ENCODE measurements around the gene ZNF521.

ZNF521 gene

DNA sequence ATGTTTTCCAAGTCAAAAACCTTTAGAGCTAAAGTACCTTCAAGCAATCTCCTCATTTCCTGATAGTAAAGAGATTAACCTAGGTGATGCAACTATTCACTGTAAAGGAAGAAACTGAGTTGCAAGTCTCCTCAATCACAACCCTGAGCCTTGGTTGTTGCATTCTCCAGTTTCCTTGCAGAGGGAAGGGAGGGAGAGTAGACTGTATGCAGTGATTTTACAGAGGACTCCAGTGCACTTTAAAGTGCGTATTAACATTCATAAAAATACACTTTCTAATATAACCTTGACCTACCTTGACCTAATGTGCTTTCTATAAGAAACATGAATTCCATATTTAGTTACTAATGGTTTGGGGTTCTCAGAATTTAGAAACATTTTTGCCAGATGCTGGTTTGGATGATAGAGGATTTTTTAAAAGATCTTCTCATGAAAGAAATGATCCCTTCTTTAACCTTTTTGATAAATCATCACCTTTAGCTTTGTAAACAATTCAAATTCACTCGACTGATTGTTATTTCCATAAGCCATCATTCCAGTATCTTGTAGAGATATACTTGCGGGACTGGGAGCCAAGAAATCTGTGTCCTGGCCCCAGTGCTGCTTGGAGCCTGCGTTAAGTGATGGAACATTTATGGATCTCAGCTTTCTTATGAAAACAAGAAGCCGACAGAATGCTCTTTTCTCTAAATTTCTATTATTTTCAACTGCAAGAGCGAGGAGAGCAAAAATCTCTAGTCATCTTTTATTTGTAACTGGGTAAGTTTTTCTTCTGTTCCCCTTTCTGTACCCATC lies 228.3 kb downstream of the ZNF521 start:
- DNase-seq (ENCODE audit: low read depth) = no peak

DNA sequence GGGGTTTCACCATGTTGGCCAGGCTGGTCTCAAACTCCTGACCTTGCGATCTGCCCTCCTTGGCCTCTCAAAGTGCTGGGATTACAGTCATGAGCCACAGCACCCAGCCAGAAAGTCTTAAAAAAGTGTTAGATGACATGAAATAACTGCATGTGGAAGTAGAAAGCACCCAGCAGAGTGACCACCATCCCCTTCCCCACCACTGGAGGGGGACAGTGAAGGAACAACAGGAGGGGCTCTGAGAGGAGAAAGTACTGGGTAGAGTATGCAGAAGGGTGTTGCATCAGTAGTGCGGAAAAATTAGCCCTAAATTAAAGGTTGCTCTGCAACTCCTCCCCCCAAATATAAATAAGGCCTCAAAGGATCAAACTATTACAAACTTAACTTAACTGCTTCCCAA lies 230.5 kb downstream of the ZNF521 start:
- DNase-seq (ENCODE audit: low read depth) = no peak

DNA sequence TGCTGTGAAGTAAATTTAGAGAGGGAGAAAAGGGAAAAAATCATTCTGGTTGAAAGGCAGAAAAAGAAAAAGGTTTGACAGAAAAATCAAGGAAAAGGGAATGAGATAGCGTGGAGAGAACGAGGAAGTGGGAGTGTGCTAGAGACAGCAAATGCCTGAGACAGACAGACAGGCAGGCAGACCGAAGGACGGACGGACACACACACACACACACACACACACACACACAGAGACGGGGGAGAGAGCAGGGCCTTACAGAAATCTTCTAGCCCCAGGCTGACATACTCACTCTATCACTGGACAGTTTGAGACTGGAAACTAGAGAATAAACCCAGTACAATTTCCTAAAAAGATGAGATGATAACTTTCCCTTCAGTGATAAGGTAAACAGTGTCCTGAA lies 238.4 kb downstream of the ZNF521 start:
- DNase-seq (ENCODE audit: low read depth) = no peak

DNA sequence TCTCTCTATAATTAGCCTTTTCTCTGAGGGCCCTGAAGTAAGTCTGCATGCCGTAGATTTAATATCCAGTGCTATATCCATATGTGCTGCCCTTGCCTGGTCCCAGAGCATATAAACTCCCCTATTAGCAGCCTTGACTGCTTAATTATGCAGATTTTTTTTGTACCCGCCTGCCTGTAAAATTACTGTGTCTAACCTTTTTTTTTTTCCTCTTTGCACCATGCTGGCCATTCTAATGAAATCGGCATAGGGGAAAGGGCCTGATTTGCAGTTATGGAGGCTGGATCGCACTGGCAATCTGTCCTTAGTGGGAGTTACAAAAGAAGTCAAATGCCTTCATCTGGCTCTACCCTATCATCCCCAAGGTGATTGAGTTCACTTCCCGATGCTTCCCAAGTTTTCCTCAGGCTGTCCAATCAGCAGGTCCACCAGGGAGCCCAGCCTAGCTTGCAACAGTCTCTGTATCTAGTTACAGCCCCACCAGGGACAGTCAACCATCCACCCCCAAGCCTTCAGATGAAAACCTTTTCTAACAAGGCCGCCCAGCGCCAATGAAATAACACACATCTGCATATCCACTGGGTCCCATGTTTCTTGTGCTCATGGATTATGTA lies 239.0 kb downstream of the ZNF521 start:
- no peak for DNase-seq (ENCODE audit: low read depth)

DNA sequence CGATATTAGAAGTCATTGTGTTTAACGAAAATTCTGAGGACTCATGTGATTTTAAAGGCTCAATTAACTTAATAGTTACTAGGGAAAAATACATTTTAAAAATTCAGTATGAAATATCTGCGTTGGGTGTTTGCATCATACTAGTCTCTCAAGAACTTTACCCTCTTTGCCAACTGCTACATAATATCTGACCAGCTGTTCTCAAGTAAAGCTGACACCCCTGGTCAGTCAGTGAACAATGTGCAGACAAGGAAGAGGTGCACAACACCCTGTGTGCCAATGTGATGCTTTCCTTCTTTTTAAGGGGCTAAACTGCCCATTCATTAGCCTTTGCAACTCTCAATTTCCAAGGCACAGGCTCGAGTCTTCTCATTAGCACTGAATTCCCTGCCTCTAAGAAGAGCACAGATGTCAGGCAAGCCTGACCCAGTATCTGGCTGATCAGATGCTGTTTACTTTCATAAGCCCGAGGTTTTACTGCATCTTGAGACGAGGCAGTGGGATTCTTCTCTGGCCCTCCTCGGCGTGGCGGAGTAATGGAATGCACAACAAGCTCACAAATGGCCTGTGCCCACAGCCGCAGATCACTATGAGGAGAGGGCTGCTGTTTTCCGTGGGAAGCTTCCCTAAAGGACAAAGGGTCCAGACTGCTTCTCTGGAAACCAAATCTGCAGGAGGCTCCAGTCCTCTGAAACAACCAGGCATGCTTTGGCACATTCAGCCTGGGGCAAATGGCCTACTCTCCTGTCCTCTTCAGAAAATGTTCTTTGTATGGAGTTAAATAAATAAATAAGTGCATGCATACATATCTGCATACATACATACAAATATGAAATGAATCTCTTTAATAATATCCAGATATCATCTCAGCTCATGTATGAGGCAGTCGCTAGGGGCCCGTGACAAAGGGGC lies 240.3 kb downstream of the ZNF521 start:
- no peak for DNase-seq (ENCODE audit: low read depth)

DNA sequence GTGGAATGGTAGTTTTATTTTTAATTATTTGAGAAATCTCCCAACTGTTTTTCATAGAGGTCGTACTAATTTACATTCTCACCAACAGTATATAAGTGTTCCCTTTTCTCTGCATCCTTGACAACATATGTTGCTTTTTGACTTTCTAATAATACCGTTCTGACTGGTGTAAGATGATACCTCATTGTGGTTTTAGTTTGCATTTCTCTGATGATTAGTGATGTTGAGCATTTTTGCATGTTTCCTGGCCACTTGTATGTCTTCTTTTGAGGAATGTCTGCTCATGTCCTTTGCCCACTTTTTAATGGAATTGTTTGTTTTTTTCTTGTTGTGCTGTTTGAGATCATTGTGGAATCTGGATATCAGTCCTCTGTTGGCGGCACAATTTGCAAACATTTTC lies 242.5 kb downstream of the ZNF521 start:
- DNase-seq (ENCODE audit: low read depth) = no peak

DNA sequence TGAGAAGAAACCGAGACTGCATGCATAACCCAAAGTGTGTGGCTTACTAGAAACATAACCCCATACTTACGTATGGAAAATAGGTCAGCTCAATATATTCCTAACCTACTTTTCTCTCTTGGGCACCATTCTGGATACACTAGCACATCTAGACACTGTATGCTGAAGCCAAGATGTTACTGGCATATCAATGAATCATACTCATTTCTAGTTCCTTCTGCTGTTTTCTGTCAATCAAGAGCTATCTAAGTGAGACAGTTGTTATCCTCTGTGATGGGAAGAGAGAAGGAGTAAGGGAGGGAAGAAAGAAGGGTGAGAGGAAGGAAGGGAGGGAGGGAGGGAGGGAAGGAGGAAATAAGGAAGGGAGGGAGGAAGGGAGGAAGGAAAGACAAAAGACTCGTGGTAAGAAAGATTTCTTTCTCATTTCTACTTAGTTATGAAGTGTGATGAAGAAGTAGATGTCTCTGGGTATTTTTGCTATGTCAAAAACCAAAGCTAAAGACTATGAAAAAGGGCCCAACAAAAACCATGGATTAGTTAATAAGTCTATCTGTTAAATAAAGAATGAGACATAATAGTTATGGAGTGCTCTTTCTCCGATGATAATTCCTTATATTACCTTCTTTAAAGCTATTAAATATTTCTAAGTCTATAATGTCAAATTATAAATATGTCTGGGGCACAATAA lies 248.4 kb downstream of the ZNF521 start:
- no peak for DNase-seq (ENCODE audit: low read depth)

DNA sequence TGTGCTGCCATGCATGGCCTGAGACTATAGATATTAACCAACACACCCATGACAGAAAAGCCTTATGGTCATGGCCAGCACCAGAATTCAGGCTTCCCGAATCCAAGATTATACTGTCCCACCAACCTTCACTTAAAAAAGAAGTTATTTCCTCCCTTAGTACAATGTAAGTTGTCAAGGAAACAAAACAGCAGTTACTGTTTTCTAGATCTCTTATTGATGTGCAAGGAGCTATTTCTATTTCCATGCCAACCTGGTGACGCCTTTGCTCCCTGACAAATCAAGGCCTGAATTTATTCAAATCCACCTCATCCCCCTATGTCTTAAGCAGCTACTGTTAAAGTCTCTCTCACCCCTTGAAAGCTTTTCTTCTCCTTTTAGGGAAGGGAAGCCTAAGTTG lies 249.3 kb downstream of the ZNF521 start:
- no peak for DNase-seq (ENCODE audit: low read depth)

DNA sequence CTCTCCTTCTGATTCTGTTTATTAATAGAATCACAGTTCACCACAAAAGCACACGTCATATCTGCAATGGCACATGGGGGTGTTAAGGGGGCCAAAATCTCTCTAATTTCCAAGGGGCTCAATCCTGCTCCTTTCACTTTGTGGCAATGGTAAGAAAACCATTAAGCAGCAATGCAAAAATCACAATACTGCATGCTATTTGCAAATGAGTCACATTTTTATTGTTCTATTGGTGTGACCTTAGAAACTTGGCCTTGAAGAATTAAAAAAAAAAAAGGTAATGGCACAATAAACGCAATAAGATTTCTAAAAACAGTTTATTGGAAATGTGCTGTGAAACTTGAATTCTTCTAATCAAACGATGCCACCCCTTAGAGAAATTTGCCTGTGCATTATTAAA lies 251.5 kb downstream of the ZNF521 start:
- DNase-seq (ENCODE audit: low read depth) = no peak

DNA sequence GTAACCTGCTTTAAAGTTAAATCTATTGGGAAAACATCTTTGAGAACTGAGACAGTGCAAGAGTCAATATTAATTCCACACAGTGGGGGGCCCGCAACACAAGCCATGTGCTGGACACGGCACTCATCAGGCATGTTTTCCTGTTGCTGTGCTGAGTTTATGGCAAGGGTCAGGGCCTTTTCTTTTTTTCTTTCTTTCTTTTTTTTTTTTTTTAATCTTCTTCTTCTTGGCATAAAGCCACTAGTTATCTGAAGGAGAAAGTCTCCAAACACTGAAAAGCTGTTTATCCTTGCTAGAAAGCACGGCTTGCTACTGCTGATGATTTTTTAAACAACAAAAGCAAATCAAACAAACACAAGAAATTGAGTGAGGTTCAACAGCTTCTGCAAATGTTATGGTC lies 252.1 kb downstream of the ZNF521 start:
- DNase-seq (ENCODE audit: low read depth) = no peak

DNA sequence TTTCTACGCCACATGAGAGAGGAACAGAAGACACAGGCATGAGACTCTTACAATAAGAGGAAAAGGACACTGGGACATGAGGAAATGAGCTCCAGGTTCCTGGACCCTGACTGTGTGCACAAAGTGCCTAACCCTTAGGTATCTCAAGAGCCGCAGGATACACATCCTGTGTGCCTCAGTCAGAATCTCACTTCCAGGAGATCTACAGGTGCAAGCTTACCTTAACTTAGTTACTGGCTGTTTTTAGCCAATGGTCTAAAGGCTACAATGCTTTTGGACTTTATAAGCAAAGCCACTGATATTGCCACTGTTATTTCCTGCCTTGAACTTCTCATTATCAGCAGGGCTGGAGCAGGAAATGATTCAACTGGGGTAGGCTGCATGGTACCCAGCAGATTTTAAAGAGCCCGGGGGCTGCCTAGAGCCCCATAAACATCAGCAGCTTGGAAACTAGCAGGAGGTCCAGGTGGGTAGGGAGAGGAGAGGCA lies 254.4 kb downstream of the ZNF521 start:
- DNase-seq (ENCODE audit: low read depth) = no peak

DNA sequence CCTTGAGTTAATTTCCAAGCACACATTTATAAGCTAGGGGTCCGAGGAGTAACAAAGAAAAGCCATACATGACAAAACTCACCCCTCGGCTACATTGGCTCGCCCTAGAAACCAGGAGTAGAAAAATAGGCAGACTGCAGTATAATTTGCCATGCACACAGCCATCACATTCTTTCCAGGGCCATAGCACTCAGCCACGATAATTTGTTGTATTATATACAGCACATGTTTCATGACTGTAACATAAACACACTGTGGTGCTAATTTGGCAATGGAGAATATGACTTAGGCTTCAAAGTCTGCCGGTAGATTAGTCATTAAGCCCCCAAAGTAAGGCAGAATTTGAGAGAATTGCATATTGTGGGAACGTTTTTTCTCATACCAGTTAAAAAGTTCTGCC lies 254.9 kb downstream of the ZNF521 start:
- no peak for DNase-seq (ENCODE audit: low read depth)

DNA sequence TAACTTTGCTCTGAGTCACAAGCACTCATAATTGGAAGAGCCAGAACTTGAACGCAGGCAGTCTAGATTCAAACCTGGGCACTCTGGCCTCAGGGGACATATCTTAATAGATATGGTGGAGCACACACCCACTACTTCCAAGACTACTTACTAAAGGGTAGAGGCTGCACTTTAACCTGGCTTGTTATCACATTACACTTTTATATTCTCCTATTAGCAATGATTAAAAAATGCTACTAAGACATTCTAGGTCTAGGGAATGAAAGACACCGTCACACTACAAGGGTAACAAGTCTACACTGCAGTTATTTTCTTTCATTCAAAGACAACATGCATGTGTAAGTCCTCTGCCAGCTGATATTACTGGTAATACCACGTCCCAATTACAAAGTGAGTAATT lies 258.8 kb downstream of the ZNF521 start:
- no peak for DNase-seq (ENCODE audit: low read depth)

DNA sequence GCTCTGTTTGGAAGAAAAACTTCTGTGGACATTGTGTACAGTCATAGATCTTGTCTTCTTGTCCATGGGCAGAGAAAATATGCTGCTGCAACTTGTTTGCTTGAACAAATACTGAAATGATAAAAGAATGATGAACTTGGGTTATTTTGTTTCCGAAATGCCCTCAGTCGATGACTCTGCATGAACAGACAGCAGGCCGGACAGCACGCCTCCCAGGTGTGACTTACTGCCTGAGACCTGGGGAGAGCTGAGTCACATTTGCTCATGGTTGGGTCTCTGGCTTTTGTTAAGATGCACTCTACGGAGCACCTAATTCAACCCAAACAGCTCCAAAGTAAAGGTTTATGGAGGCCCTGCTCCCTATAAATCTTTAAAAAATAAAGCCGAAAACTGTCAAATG lies 262.5 kb downstream of the ZNF521 start:
- no peak for DNase-seq (ENCODE audit: low read depth)

DNA sequence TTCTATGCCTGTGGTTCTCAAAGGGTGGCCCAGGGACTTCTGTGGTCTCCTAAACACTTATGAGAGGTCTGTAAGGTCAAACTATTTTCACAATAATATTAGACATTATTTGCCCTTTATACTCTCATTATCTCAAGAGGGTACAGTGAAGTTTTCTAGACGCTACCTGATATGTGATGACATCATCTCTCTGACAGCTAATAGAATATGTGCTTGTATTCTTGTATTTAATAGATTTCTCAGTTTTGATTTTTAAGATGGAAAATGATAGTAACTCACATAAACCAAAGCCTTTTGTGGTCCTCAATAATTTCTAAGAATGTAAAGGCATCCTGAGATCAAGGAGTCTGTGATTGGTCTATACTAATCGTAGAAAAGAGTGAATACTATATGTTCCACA lies 265.1 kb downstream of the ZNF521 start:
- no peak for DNase-seq (ENCODE audit: low read depth)

DNA sequence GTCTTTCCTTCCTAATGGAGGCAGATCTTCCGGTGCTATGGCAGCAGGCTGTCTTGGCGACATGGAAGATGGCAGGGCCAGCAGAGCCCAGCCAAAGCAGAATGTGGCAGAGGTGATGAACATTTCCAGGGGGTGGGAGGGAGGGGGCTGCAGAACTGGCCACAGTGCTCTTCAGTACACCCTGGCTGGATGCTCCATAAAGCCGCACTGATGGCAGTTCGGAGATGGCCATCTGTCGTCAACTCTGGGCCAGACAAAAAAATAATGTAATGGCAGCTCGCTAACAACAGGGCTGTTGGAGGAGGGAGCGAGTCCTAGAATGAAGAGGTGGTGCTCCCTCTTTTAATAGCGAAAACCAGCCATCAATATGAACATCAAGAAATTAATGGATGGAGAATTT lies 271.0 kb downstream of the ZNF521 start:
- DNase-seq (ENCODE audit: low read depth) = no peak

DNA sequence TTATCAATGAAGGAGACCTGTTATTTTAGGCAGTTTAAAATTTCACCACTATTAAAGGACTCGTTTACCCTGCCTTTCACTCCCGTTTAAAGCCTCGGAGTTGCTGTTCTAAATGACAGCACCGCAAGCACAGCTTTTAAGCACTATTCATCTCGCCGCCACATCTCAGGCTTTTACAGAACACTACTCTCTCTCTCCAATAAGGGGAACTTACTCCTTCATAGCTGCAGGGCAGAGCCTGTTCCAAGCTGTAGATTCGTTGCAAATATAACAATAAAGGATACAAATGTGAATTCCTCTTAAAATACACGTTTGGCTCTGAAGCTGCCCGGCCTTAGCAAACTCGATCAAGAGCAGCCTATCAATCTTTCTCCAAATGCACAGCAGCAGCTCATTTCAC lies 271.8 kb downstream of the ZNF521 start:
- DNase-seq (ENCODE audit: low read depth) = no peak

DNA sequence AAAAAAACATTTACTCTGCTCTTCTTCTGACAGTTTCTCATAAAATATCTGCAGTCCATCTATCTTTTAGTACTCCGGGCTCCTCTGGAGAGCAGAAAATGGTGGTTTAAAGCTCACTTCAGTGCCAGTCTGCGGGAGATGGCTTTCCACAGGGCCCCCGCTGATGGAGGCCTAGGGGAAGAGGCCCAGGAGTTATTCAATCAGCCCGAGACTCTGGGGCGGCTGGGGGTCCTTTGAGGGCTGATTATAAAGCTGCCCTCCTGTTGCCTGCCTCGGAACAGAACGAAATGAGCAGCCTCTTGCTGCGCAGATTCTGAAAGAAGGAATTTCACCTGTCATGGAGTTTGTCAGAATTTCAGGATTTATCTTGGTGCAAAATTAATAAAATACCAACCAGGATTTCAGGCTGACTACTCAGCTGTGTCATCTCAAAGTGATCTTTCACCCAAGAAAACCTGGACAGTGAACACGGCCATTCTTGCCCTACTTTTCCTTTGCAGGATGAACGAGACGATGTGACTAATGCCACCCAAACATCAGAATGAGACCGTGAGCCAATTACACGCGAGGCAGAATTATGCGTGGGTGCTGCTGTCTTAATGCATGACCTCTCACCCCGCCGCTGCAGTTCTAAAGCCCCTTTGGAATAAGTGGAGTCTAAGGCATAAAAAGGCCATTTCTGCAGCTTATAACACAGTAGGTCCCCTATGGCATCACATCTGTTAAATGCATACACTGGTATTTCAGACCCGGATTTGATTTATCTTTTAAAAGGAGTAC lies 273.8 kb downstream of the ZNF521 start:
- no peak for DNase-seq (ENCODE audit: low read depth)

DNA sequence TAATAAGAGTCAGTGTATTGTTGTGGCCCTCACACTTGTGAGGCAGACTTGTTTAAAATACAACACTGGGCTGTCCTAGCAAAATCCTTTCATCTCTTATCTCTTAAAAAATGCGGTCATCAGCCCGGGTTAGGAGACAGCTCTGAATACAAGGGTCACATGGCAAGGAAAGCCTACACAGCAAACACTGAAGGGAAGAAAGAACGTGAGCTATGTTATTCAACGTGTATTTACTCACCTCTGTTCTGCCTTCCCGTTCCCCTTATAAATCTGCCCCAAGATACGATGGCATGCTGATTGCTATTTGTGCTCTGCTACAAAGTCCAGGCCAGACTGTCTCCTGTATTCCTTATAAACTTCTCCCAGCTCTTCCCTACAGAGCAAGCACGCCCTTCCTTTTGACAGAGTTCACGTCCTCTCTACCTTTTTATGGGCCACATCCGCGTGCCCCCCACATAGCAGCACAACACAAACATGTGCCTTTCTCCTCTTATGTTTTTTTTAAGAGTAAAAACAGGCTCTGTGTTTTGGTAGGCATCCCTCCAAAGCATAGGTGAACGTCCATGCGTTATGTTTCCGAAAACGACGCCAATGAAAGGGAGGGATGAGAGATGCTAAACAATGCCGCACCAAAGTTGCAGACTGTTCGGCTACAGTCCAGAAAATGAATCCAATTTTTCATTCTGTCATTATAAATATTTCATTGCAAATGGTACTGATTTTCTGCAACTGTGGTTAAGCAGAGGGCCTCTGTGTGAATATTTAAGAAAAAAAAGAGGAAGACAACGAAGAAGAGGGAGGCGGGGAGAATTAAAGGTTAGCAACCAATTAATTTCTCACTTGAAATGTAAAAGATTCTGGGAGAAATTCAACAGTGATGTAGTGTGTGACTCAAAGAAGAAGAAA lies 274.7 kb downstream of the ZNF521 start:
- DNase-seq (ENCODE audit: low read depth) = no peak

DNA sequence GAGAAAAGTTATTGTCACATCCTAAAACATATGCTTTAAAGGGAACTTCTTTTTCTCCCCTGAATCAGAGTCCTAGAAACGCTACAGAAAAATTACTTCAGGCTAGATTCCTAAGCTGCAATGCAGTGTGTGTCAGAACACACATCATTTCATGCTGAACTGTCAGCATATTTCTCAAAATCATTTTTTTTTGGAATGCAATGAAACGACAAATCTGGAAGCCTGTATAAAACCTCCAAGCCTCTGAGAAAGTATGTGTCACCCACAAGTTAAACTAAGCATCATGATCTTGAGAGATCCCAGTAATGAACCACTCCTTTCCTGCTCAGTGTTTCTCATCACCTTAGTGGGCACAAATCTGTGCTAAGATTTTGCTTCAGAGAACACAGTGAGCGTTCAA lies 276.2 kb downstream of the ZNF521 start:
- DNase-seq (ENCODE audit: low read depth) = no peak
